ENCODE data around the gene RRP8. TPM values are rescaled to one million over a fixed set of nuclear protein-coding genes. Genes with fewer than 3 reads are reported as not detected.

RRP8 gene
- polyA plus RNA-seq, 1 donor: 28.5 TPM

DNA sequence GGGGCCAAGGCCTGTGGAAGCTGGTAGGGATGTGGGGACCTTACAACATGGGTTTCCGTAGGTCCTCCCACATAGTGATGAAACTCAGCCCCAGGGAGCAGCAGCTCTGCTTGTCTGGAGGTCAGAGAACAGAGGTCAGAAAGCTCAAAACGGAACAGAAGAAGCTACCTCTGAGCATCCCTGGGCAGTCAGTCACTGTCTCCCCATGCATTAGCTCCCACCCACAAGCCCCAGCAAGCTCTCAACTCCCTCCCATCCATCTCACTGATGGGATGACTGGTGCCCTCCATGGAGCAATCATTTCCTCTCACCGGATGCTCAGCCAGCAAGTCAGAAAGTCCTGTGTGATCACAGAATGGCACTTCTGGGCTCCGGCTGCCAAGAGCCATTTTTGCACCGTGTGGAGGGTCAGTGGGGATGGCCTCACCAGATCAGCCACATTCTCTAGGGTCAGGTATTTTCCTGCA, 13.9 kb upstream of the RRP8 start:
- Histone ChIP-seq H3K27ac (ENCODE audit: low read length) (no peak overlapping the region), H3K4me3 (ENCODE audit: low read length) (peak overlapping the region; percentile 62), H3K4me1 (ENCODE audit: control insufficient read depth, insufficient read depth, low read length) (peaks cover 20% of the 10 kb centered on the region), H3K36me3 (ENCODE audit: control insufficient read depth, insufficient read depth, low read length) (peaks cover 35% of the 10 kb centered on the region), H3K27me3 (ENCODE audit: control insufficient read depth, insufficient read depth, low read length) (no peaks in the 10 kb centered on the region), H3K9me3 (ENCODE audit: control insufficient read depth, low read depth, low read length) (no peaks in the 10 kb centered on the region)
- no peak for DNase-seq
- WGBS (ENCODE audit: insufficient coverage, low lambda C conversion rate): no CpG with 5 or more reads among the region's 5 CpGs

DNA sequence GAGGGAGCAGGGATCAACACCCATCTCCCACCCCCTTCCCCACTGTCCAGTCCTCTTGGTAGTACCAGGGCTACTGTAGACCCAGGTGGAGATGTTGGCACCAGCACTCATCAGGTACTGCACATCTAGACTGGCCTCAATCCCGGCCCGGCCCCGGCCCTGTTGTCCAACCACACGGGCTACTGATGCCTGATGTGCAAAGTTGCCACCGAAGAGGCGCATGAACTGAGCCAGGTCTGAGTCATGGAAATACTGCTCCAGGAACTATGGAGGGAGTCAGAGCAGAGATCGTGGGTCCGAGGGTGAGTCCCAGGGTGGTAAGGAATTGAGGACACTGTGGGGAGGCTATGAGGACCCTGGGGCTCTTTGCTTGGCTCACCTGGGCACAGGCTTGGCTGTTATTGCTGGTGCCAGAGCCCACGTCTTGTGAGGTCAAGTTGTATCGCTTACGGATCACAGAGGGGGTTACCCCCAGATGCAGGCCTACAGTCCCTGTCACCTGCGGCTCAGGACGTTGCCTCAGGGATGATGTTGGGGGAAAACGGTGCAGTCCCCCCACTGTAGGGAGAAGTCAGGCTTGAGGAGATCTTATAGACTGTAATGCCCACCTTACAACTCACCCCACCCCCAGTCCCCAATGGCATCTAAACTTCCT, 13.3 kb upstream of the RRP8 start:
- Histone ChIP-seq H3K4me3 (ENCODE audit: low read length) (no peak overlapping the region), H3K27ac (ENCODE audit: low read length) (no peak overlapping the region), H3K9me3 (ENCODE audit: control insufficient read depth, low read depth, low read length) (no peaks in the 10 kb centered on the region), H3K36me3 (ENCODE audit: control insufficient read depth, insufficient read depth, low read length) (peaks cover 35% of the 10 kb centered on the region), H3K4me1 (ENCODE audit: control insufficient read depth, insufficient read depth, low read length) (peaks cover 20% of the 10 kb centered on the region), H3K27me3 (ENCODE audit: control insufficient read depth, insufficient read depth, low read length) (no peaks in the 10 kb centered on the region)
- WGBS (ENCODE audit: insufficient coverage, low lambda C conversion rate): no CpG with 5 or more reads among the region's 14 CpGs
- DNase-seq: no peak

DNA sequence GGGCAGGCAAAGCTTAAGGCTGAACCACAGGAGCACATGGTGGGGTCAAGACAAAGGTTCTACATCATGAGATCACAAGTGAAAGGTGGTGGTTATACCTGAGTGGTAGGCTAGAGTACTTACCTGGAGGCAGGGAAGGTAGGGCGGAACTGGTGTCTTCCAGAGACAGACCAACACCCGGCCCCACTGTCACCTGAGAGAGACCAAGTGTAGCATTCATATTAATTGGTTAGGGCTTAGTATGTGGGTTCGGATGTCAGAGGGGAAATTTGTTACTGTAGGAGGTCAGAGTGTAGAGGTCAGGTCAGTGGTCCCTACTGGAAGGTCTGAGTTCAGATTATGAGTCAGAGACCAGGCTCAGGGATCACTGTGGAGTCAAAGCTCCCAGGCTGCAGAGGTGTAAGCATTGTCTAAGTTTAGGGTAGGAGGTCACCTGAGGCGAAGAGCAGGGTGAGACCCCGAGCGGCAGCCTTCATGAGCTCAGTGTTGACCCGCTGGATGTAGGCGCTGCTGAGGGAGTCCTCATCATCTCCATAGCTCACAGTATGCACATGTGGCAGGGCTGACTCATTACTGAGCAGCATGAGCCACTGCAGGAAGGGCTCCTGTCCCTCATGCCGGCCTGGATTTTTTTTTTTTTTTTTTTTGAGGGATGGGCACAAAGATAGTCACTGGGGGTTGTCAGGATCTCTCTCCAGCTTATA, 12.6 kb upstream of the RRP8 start:
- Histone ChIP-seq H3K27ac (ENCODE audit: low read length) (no peak overlapping the region), H3K9me3 (ENCODE audit: control insufficient read depth, low read depth, low read length) (no peaks in the 10 kb centered on the region), H3K4me1 (ENCODE audit: control insufficient read depth, insufficient read depth, low read length) (peaks cover 23% of the 10 kb centered on the region), H3K4me3 (ENCODE audit: low read length) (no peak overlapping the region), H3K36me3 (ENCODE audit: control insufficient read depth, insufficient read depth, low read length) (peaks cover 37% of the 10 kb centered on the region), H3K27me3 (ENCODE audit: control insufficient read depth, insufficient read depth, low read length) (no peaks in the 10 kb centered on the region)
- DNase-seq: no peak
- no CpG with 5 or more reads among the region's 9 CpGs for WGBS (ENCODE audit: insufficient coverage, low lambda C conversion rate)

DNA sequence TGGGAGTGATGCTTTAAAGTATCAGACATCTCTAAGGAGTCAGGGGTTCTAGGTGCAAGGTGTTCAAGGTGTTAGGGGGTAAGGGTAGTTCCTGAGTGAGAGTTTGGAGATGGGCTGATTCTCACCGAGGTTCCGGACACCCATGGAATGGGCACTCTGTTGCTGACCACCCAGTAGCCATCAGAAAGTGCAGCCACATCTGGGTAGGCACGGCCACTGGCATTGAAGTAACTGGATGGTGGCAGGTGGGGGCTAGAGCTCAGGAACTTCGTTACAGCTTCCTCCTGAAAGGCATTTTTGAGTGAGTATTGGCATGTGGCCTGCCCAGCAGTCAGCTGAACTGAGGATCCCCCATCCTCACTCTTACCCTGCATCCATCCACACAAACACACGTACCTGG, 11.6 kb upstream of the RRP8 start:
- no peaks in the 10 kb centered on the region for H3K27me3 ChIP-seq (ENCODE audit: control insufficient read depth, insufficient read depth, low read length)
- no peaks in the 10 kb centered on the region for H3K9me3 ChIP-seq (ENCODE audit: control insufficient read depth, low read depth, low read length)
- no peak overlapping the region for H3K4me3 ChIP-seq (ENCODE audit: low read length)
- DNase-seq: no peak
- H3K4me1 ChIP-seq (ENCODE audit: control insufficient read depth, insufficient read depth, low read length): peaks cover 27% of the 10 kb centered on the region
- no peak overlapping the region for H3K27ac ChIP-seq (ENCODE audit: low read length)
- WGBS (ENCODE audit: insufficient coverage, low lambda C conversion rate): no CpG with 5 or more reads among the region's 5 CpGs
- peaks cover 47% of the 10 kb centered on the region for H3K36me3 ChIP-seq (ENCODE audit: control insufficient read depth, insufficient read depth, low read length)

DNA sequence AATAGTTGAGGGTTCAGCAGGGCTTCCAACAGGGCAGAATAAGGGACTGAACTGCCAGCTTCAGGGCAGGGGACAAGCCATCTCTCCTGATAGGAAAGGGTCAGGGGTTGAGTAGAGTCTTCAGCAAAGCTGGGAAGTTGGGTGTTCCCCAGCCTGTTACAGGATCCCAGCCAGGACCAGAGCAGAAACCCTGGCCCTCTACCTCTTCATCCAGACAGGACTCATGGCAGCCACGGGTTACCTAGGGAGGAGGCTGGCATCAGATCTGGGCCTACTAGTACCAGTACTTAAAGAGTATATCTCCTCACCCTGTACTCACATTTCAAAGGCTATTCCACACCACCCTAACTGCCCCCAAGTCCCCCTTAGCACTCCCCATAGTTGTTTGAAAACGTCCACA, 11.0 kb upstream of the RRP8 start:
- Histone ChIP-seq H3K4me1 (ENCODE audit: control insufficient read depth, insufficient read depth, low read length) (peaks cover 27% of the 10 kb centered on the region), H3K36me3 (ENCODE audit: control insufficient read depth, insufficient read depth, low read length) (peaks cover 53% of the 10 kb centered on the region), H3K9me3 (ENCODE audit: control insufficient read depth, low read depth, low read length) (no peaks in the 10 kb centered on the region), H3K27me3 (ENCODE audit: control insufficient read depth, insufficient read depth, low read length) (no peaks in the 10 kb centered on the region), H3K27ac (ENCODE audit: low read length) (no peak overlapping the region), H3K4me3 (ENCODE audit: low read length) (no peak overlapping the region)
- no peak for DNase-seq
- no CpG with 5 or more reads among the region's 2 CpGs for WGBS (ENCODE audit: insufficient coverage, low lambda C conversion rate)

DNA sequence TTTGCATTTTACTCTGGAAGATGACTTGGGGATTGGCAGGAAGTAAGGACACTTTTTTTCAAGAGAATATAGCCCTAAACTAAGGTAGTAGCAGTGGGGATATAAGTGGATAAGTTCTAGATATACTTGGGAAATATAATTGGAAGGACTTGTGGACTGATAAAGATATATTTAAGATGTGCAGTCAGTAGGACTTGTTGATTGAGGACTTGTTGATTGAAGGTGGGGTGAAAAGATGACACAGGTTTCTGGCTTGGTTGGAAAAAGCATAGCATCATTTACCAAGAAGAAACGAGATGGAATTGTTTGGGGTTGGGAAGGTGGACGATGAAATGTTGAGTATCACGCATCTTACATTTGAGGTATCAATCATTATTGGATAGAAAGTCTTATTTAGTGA, 10.1 kb upstream of the RRP8 start:
- Histone ChIP-seq H3K4me3 (ENCODE audit: low read length) (no peak overlapping the region), H3K27ac (ENCODE audit: low read length) (peak overlapping the region; percentile 90), H3K4me1 (ENCODE audit: control insufficient read depth, insufficient read depth, low read length) (peaks cover 29% of the 10 kb centered on the region), H3K27me3 (ENCODE audit: control insufficient read depth, insufficient read depth, low read length) (no peaks in the 10 kb centered on the region), H3K36me3 (ENCODE audit: control insufficient read depth, insufficient read depth, low read length) (peaks cover 63% of the 10 kb centered on the region), H3K9me3 (ENCODE audit: control insufficient read depth, low read depth, low read length) (no peaks in the 10 kb centered on the region)
- DNase-seq: no peak
- 100% methylated on average over 1 of the region's 3 CpGs for WGBS (ENCODE audit: insufficient coverage, low lambda C conversion rate)

DNA sequence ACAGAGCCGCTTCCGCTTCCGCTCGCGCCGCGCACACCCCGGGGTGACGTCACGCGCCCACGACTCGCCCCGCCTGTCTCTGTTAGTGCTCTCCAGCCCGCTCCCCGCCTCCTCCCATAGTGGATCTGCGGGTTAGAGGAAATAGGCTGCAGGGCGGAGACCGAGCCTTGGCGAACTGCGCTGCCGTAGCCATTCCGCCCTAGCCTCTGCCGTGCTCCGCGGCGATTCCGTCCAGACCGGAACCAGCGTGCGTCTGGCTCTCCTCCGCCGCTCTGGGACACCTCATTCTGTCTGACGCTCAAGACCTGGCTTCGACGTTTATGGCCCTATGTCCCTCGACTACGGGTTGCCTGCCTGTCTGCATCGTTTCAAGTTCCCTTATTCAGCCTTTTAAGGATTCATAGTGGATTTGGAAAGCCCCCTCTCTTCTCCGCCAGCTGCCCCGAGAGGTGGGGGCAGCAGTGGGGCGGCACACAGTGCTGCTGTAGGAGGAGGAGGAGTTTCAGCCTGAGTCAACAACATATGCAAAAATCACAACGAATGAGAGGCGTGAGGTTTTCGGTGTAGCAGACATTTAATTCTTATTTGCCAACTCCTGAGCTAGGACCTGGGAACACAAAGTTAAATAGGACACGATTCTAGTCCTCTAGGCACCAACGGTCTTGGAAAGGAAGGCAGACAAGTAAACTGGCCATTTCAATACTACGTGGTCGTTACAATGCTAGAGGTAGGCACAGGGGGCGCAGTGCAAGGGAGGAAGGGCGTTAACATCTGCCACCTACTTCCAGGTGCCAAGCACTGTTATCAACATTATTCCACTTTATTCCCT, 9.0 kb upstream of the RRP8 start, which contains the start of gene TAF10:
TSS of gene TAF10 (minus strand) at position 4 of the 829 bp plus-strand sequence. CDS start 27 bp downstream, outside the sequence.
- Histone ChIP-seq H3K4me1 (ENCODE audit: control insufficient read depth, insufficient read depth, low read length) (peaks cover 27% of the 10 kb centered on the region), H3K4me3 (ENCODE audit: low read length) (peak within 1 kb of the TSS; percentile 67), H3K27ac (ENCODE audit: low read length) (peak within 1 kb of the TSS; percentile 90), H3K36me3 (ENCODE audit: control insufficient read depth, insufficient read depth, low read length) (peaks cover 72% of the 10 kb centered on the region), H3K9me3 (ENCODE audit: control insufficient read depth, low read depth, low read length) (no peaks in the 10 kb centered on the region), H3K27me3 (ENCODE audit: control insufficient read depth, insufficient read depth, low read length) (no peaks in the 10 kb centered on the region)
- peak; percentile 96 to 97 for DNase-seq
- WGBS (ENCODE audit: insufficient coverage, low lambda C conversion rate): no CpG with 5 or more reads among the region's 51 CpGs

DNA sequence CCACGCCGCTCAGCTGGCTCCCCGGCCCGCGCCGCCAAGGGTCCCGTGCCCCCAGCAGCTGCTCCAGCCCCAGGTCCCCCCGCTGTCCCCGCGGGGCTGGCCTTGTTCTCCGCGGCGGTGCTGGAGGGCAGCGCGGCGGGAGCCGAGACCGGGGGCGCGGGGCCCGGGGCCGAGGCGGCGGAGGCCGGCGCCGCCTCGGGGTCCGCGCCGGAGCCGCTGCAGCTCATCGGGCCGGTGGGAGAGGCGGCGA, 8.5 kb upstream of the RRP8 start:
- Histone ChIP-seq H3K27ac (ENCODE audit: low read length) (peak overlapping the region; percentile 90), H3K27me3 (ENCODE audit: control insufficient read depth, insufficient read depth, low read length) (no peaks in the 10 kb centered on the region), H3K4me3 (ENCODE audit: low read length) (peak overlapping the region; percentile 67), H3K4me1 (ENCODE audit: control insufficient read depth, insufficient read depth, low read length) (peaks cover 29% of the 10 kb centered on the region), H3K36me3 (ENCODE audit: control insufficient read depth, insufficient read depth, low read length) (peaks cover 69% of the 10 kb centered on the region), H3K9me3 (ENCODE audit: control insufficient read depth, low read depth, low read length) (no peaks in the 10 kb centered on the region)
- no peak for DNase-seq
- no CpG with 5 or more reads among the region's 36 CpGs for WGBS (ENCODE audit: insufficient coverage, low lambda C conversion rate)

DNA sequence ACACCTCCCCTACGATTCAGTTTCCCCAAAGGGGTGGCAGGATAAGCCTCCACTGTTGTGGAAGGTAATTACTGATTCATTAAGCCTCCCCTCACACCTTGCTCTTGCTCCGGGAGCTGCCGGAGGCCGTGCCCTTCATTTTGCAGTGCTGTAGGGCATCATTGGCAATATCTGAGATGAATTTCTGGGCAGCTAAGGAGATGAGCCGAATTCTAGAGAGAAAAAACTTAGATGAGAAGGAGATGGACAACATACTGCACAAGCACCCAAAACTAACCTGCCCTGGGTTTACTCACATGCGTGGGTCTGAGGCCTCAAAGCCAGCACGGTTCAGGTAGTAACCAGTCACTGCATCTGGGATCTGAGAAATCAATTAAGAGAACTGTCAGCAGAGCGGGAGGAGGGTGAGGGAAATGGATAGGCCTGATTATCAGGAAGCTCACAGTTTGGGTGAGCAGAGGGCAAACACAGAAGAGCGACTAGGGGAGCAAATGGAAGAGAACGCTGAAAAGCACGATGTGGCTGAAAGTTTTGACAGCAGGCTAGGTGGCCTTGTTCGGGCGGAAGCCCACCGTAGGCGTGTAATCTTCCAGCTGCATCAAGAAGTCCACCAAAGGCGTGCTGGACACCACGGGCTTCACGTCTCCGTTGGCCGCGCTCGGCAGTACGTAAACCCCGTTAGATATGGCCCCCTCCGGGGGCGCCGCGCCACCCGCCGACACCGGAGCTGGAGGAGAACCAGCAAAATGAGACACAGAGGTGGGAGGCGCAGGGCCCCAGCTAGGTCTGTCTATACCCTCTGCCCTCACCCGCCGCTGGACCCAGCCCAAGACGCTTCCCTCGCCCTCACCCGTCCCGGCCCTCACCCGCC, 7.9 kb upstream of the RRP8 start:
- Histone ChIP-seq H3K27ac (ENCODE audit: low read length) (peak overlapping the region; percentile 66), H3K9me3 (ENCODE audit: control insufficient read depth, low read depth, low read length) (no peaks in the 10 kb centered on the region), H3K27me3 (ENCODE audit: control insufficient read depth, insufficient read depth, low read length) (no peaks in the 10 kb centered on the region), H3K4me3 (ENCODE audit: low read length) (peak overlapping the region; percentile 67), H3K4me1 (ENCODE audit: control insufficient read depth, insufficient read depth, low read length) (peaks cover 35% of the 10 kb centered on the region), H3K36me3 (ENCODE audit: control insufficient read depth, insufficient read depth, low read length) (peaks cover 64% of the 10 kb centered on the region)
- WGBS (ENCODE audit: insufficient coverage, low lambda C conversion rate): 6% methylated on average over 3 of the region's 39 CpGs
- peak in 1 of 2 donors; percentile 54 for DNase-seq

DNA sequence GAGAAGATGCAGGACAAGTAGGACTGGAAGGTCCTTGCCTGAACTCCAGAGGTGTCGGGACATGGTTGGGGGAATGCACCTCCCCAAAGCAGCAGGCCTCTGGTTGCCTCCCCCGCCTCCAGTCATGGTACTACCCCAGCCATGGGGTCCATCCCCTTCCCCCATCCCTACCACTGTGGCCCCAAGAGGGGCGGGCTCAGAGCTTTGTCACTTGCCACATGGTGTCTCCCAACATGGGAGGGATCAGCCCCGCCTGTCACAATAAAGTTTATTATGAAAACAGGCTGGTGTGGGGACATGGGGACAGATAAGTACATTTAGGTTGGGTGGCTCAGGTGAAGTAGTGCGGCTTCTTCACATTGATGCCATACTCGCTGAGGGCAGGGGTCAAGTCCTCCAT, 7.2 kb upstream of the RRP8 start:
- H3K27me3 ChIP-seq (ENCODE audit: control insufficient read depth, insufficient read depth, low read length): no peaks in the 10 kb centered on the region
- WGBS (ENCODE audit: insufficient coverage, low lambda C conversion rate): no CpG with 5 or more reads among the region's 6 CpGs
- H3K27ac ChIP-seq (ENCODE audit: low read length): no peak overlapping the region
- no peak for DNase-seq
- H3K36me3 ChIP-seq (ENCODE audit: control insufficient read depth, insufficient read depth, low read length): peaks cover 56% of the 10 kb centered on the region
- H3K9me3 ChIP-seq (ENCODE audit: control insufficient read depth, low read depth, low read length): no peaks in the 10 kb centered on the region
- H3K4me1 ChIP-seq (ENCODE audit: control insufficient read depth, insufficient read depth, low read length): peaks cover 41% of the 10 kb centered on the region
- no peak overlapping the region for H3K4me3 ChIP-seq (ENCODE audit: low read length)

All from large intestine (tissue), 3 donors.